Astrocyte of the hippocampus (primary cell): Measurements from ENCODE around the gene CYP27C1.
A peak's percentile ranks its signal among the peaks of the same experiment; 100 is the strongest.
"Not testable (repeated sequence)": the region's sequence is repeated elsewhere in the genome, so short reads cannot be mapped to it uniquely, and the experiment has no call there.

Experiments
- DNase-seq: peaks from one replicate; pipeline ENCODE4 v3.0.0; 2011; ENCODE audit warnings: low read depth, low spot score

The CYP27C1 gene

DNA sequence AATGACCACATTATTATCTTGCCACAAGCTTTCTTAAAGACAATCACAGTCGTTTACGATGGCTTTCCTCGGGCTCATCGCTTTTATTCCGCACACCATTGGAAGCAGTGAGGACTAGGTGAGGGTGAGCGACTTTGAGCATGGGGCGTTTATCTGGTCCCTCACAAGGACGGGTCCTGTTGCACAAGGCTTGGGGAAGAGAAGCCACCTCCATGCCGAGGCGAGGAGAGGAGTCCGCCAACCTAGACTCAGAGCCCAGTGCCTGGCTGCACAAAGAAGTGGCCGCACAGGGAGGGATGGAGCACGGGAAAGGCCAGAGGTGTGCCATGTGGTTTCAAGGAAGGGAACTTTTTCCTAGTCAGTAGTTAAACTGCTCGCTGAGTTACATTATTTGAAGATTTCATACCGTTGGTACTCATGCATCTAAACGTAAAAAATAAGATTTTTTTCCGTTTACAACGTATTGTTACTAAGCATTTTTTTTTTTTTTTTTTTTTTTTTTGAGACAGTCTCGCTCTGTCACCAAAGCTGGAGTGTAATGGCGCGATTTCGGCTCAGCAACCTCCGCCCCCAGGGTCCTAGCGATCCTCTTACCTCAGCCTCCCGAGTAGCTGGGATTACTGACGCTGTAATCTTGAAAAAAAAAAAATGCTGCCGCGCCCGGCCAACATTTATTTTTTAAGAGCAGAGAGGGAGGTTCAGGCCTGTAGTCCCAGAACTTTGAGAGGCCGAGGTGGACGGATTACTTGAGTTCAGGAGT is 849 bp upstream of the CYP27C1 start:
- DNase-seq, result peak; percentile 30

DNA sequence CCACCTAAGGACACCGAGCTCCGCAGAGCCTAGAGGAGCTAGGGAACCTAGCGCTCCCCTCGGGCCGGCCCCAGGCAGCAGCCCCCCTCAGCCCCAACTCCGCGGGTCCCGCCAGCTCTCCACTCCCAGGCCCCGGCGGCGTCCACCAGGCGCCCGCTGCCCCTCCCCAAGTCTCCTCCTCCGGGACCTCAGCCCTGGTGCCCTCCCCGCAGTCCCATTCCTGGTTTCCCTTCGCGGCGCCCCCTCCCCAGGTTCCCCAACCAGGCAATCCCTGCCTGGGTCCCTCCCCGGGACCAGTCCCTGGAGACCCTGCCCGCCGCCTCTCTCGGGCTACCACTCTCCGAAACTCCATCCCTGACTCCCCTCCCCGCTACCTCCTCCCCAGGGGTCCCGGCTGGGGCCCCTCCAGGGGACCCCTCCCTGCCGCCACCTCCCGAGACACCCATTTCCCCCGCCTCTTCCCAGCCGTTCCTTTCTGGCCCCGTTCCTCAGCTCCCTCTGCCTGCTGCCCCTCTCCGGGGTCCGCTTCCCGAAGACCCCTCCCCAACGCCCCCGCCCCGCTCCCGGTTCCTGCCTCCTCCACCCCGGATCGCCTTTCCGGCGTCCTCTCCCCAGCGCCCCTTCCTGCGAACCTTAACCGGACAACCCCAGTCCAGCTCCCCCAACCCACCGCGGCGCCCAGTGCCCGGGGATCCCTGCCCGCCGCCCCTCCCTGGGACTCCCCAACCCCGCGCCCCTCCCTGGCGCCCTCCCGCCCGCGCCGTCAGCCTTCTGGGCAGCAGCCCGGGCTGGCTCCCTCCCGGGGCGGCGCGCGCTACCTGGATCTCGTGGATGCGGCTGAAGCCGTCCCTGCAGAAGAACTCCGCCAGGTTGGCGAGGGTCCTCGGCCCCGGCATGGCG is 678 bp downstream of the CYP27C1 start:
- peak; percentile 72 for DNase-seq

DNA sequence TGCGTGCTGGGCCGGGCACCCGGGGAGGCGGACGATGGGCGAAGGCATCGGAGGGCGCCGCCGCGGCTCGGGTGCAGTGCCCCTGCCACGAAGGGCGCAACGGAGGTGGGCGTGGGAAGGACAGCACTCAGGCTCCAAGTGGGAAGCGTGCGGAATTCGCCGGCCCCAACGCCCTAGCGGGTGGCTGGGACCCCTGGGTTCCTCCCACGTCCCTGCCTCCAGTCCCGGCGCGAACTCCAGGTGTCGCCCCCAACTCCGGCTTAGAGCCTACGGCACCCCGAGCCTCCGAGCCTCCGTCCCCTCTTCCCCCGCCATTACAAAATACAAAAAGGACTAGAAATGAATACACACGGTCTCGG is 1.3 kb downstream of the CYP27C1 start:
- DNase-seq, result peak; percentile 39

DNA sequence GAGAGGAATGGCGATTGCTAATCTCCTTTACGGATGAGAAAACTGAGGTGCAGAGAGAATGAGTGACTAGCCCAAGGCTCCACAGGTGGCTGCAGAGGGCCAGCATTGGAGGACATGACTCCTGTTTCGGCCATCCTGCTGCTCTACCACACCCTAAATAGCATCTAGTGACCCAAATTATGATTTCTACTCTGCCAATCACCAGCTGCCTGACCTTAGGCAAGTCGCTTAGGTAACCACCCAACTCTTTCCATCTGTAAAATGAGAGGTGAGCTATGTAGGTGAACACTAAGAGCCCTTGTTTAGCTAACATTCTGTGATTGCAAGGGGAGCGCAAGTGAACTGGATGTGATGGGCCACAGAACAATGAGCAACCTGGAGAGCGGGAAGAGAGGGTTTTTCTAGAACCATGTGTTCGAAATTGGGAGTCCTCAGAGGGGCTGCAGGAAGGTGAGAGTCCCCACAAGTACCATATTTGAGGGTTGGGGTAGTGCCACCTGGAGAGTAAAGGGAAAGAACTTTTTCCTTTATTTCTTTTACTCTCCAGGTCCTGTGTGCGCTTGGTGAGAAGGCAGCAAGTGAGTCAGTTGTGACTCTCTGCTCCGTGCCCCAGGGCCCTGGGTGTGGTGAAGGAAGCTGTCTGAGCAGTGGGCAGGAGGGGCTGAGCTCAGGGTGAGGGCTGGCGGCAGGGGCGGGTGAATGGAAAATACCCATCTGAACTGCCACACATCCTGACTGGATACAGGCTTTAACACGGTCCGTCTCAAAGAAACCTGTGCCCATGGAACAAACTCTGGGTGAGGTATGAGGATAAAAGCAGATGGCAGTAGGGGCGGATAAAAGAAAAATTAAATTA is 2.4 kb downstream of the CYP27C1 start:
- DNase-seq, result peak; percentile 51

DNA sequence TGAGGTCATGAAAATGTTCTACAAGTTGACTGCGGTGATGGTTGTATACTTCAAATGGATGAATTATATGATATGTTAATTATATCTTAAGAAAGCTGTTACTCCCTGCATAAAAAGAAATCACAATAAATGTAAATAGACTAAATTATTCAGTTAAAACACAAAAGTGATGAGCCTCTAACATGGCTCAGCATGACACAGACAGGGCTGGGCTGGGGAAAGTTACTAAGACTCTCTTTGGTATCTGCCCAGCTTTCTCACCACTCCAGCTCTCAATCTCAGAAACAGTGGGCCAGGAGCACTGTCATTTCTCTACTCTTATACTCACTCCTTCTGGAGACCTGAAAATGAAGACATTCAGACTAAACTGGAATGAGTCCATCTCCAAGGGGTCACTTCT is 3.5 kb downstream of the CYP27C1 start:
- DNase-seq, result no peak

DNA sequence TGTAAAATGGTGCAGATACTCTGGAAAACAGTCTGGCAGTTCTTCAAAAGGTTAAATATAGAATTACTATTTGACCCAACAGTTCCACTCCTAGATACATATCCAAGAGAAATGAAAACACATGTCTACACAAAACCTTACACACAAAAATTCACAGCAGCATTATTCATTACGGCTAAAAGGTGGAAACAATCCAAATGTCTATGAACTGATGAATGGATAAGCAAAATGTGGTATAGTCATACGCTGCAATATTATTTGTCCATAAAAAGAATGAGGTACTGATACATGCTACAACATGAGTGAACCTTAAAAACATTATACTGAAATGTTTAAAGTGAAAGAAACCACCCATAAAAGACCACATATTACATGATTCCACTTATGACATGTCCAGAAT is 4.0 kb downstream of the CYP27C1 start:
- no peak for DNase-seq

DNA sequence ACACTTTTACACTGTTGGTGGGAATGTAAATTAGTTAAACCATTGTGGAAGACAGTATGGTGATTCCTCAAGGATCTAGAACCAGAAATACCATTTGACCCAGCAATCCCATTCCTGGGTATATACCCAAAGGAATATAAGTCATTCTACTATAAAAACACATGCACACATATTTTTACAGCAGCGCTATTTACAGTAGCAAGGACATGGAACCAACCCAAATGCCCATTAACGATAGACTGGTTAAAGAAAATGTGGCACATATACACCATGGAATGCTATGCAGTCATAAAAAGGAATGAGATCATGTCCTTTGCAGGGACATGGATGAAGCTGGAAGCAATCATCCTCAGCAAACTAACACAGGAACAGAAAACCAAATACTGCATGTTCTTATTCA is 5.9 kb downstream of the CYP27C1 start:
- DNase-seq, result not testable (repeated sequence)

DNA sequence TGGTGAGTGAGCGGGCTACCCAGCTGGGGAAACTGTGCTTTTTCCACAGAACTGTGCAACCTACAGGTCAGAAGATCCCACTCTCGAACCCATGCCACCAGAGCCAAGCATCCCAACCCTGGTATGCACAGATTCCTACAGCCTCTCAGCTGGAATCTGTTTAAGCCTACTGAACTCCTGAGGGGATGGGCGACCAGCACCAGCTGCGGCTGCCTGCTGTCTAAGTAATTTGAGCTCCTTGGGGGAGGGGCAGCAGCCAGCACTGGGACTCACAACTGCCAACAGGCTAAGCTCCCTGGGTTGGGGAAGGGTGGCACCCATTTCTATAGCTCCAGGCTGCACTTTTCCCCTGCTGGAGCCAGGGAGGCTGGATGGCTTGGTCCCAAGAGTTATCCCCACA is 11.8 kb downstream of the CYP27C1 start:
- peak; percentile 48 for DNase-seq

DNA sequence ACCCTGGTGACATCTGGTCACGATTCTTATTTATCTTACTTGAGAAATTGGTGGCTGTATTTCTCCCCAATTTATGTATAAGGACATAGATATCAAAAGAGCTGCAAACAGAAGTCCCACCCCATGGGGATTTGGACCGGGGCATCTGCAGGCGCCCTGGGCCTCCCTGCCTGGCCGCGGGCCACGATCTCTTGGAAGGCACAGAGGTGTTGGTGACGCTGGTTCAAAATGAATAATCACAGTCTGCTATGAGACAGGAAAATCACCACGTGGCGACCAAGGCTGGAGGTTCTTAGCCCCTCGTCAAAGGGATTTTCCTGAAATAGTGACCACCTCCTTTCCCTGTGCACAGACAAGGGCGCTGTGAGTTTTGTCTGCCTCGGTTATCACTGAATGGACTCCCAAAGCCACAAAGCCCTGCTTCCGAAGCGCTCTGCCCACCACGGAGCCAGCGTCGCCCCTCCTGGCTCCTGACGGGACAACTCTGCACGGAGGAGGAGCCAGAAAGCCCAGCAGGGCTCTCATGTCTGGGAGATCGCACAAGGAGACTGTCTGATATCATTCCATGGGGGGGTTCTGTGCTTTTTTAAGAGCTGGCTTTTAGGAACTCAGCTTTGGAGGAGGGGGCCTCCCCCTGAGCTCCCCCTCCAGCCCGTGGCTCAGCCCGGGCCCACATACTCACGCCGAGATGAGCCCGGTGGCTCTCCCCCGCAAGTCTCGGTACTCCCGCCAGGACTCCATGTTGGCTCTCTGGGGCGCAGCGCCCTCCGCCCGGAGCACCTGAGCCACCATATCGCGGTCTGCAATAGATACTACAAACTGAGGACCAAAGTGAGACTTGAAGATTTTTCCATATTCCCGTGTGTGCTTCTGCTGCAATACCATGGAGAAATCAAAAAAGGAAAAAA is 14.6 kb downstream of the CYP27C1 start:
- DNase-seq, result no peak

DNA sequence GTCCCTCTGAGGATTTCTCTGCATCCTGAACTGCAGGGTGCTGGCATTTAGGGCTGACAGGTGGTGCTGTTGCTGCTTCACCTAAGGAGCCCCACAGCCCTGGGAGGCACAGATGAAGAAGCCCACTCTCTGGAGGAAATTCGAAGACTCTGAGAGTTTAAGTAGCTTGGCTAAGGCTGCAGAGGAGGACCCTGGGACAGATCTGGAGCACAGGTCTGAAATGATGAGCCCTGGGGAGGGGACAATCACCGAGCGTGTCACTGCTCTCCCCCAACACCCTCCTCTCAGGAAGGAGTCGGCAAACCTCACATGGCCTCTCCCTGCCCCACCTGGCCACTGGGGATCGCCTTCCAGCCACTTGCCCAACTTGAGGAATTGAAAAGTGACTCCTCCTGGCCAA is 18.6 kb downstream of the CYP27C1 start:
- no peak for DNase-seq

DNA sequence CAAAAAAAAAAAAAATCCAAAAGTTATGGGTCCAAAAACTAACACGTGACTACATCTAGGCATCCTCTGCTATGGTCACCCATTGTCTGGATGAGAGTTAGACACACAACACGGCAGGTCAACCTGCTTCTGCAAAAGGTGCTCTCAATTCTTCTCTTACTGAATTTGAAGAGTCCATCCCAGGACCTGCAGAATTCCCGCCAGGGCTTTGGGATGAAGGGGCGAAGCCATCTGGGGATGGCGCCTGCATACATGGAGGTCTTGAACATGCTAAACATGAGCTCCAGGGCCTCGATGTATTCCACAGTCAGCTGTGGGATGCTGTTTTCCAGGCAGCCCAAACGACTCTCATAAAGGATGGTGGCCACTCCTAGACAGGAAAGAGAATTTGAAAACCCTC is 19.1 kb downstream of the CYP27C1 start:
- DNase-seq, result no peak

DNA sequence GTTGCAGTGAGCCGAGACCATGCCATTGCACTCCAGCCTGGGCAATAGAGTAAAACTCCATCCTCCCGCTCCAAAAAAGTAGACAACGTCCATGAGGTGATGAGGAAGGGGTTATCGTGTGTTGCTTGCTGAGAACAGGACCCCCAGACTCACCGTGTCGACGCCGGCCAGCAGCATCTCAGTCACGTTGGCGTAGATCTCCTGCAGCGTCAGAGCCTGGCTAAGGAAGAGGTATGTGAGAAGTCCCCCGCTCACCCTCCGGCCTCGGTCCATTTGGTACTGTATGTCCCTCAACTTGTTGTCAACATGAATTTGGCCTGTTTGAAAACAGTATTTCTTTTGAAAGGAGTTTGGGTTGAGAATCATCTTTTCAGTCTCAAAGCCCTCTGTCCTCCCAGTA is 20.9 kb downstream of the CYP27C1 start:
- no peak for DNase-seq

DNA sequence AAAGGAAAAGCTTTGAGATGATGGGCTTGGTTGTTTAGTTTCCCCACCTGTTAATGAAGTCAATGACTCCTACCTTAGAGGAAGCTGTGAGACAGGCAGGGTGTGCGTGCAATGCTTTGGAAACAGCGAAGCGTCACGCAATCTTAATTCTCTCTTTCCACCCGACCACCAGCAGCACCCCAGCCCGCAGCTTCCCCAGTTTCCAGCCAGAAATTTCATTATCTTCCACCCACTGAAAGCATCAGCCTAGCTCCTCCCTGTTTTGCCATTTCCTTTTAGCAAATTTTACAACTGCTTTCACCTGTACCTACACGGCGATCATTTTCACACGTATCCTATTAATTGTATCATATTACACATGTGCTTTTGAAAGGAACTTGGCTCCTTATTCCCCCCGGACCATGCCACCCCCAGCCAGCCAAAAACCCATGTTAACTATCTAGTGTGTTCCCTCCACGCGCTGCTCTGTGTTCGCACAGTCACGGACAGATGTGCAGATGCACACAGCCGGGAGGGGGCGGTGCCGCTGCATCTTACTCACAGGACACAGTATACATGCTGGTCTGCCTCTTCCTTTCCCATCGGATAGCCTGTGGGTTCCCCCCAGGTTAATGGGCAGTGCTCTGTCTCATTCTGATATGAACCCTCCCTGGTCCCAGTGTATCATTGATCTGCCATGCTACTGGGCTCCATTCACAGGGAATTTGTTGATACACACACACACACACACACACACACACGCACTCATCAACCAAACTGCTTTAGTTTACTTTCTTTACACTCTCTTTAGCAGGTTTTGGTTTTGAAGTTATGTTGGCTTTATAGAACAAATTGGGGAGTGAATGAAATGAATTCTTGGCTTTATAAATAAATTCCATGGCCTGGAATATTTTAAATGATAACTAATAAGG is 22.4 kb downstream of the CYP27C1 start:
- peak; percentile 59 for DNase-seq

DNA sequence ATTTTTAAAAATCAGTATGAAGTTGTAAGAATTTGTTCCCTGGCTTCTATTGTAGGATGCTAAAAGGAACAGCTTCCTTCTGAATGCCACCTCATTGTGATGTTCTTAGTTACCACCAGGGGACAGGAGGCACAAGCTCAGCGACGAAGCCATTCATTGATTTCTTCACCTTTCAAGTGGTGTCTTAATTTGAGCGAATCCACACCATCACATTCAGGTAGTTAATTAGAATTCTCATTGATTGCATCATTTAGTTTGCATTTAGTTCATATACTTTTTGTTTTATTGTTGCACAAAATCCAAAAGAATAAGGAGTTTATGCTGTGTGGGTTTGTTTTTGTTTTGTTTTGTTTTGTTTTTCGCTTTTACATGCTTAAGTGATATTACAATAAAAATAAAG is 23.1 kb downstream of the CYP27C1 start:
- no peak for DNase-seq

DNA sequence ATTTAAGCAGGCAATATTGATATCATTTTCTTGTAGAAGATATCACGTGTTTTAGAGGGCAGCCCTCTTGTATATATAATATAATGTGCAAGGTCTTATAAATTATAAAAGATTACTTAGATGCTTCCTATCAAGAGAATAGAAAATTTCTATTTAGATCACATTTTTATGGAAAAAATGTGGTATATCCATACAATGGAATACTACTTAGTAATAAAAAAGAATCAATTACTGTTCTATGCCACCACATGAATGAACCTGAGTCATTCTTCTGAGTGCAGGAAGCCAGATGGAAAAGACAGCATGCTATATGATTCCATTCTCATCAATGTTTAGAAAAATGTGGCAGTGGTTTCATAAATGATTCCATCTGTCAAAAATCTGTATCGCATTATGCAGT is 23.6 kb downstream of the CYP27C1 start:
- no peak for DNase-seq

DNA sequence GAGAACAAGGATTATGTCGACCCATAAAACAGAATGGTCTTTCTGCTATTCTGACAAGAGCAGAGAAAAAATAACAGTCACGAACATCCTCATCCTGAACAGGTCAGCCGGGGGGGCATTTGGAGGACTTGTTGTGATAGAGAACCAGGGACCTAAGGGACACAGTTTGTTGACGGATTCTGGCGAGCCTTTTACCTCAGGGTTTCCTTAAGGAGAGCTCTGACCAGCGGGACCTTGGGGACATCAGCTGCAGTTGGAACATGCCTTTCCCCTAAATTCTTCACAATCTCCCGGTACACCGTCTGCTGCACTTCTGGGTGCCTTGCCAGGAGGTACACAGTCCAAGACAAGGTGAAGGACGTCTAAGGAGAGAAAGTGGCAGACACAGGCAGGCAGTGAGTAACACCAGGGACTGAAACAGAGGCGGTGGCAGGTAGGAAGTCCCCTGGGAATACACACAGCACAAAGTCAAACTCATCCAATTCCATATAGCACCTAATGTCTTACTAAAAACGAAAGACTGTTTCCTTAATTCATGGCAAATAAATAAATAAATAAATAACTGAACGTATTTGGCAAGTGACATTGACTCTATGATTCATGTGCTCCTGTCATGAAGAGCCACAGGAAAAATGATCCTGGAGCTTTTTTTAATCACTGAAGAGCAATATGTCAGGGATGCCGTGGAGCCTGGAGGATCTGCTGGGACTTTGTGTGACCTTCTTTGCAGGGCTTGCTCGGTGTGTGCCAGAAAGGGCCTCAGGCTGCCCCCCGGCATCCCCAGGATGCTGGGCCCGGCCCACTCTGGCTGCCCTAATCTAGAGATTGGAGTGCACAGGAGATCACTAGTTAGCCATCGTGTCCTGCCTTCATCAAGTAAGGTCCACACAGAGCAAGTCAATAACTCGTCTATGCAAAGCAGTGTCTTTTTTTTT is 24.7 kb downstream of the CYP27C1 start:
- no peak for DNase-seq

DNA sequence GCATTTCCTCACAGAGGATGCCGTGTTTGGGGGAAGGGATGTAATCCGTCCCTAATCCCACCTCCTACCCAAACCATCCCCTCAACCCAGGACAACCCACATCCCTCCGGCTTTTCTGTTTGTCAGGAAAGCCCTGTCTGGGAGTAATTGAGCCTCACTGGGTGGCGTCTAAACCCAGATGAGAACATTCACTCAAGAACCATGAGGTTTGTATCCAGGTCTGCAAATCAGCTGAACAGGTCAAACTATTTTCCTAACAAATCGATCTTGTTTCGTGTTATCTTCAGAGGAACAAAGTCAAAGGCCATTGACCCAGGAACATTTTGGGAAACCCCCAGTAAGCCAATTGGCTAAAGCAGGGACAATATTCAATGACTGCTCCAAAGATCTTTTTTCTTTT is 25.7 kb downstream of the CYP27C1 start:
- DNase-seq, result no peak

DNA sequence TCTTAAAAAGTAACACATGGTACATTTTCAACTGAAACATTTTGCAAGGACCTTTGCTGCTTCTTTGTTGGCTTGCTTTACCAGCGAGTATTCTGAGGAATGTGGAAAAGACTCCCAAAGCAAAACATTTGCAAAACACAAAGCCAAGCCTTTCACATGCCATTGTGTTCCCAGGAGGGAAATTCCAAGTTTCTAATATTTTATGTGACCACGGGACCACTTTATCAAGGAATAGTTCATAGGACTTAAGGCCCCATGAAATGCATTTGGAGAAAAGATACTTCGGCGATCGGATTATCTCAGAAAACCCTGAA is 26.2 kb downstream of the CYP27C1 start:
- DNase-seq, result peak; percentile 84
